ENCODE data around the gene ZSCAN1. TPM values are rescaled to one million over a fixed set of nuclear protein-coding genes. Genes with fewer than 3 reads are reported as not detected.

ZSCAN1 gene
- total and polyA plus RNA-seq, 2 donors from 2014 or later = 0.98 to 2.8 TPM

DNA sequence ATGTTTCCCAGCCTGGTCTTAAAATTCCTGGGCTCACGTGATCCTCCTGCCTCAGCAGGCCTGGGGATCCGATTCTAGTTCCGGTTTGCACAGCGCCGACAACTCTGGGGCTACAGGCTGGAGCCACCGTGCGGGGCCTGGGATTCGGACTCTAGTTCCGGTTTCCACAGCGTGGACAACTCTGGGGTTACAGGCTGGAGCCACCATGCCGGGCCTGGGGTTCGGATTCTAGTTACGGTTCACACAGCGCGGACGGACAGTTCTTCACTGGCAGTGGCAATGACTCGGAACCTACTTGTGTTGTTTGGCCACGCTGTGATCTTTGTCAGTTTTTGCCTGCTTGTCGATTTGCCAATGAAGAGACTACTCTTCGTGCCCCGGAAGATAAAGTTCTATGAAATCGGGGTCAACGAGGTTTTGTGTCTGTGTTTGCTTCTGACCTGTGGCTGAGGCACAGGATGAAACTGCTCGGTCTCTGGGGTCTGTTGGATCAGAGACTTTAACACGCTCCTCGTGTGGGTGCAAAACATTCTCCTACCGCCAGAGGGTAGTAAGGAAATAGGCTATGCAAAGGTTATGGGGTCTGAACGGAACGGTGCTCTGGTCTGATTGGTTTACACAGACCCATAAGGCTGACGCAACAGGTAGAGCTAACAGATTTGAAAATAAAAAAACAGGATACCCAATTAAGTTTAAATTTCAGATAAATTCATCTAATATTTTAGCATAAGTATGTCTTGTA is 12.1 kb upstream of the ZSCAN1 start:
- Histone ChIP-seq H3K4me1 (ENCODE audit: control insufficient read depth in 2 of 3, insufficient read depth in 2 of 3, low read depth in 1 of 3, low read length in 3 of 3) (no peaks in the 10 kb centered on the region), H3K9ac (ENCODE audit: low read length in 3 of 3) (no peak overlapping the region), H3K36me3 (ENCODE audit: control insufficient read depth in 2 of 3, insufficient read depth in 3 of 3, low read length in 3 of 3) (no peaks in the 10 kb centered on the region), H3K27ac (ENCODE audit: low read depth in 2 of 2, low read length in 2 of 2) (no peak overlapping the region), H3K4me3 (ENCODE audit: low read length in 3 of 3) (no peak overlapping the region), H3K9me3 (ENCODE audit: control insufficient read depth in 2 of 3, insufficient read depth in 1 of 3, low read length in 3 of 3) (peaks cover 0 to 2% (median 0%) of the 10 kb centered on the region in 3 donors), H3K27me3 (ENCODE audit: control insufficient read depth, insufficient read depth, low read length) (no peaks in the 10 kb centered on the region)
- intact Hi-C loops (cut with DNase I) = no loop called here
- TF ChIP-seq, protein P1, sequence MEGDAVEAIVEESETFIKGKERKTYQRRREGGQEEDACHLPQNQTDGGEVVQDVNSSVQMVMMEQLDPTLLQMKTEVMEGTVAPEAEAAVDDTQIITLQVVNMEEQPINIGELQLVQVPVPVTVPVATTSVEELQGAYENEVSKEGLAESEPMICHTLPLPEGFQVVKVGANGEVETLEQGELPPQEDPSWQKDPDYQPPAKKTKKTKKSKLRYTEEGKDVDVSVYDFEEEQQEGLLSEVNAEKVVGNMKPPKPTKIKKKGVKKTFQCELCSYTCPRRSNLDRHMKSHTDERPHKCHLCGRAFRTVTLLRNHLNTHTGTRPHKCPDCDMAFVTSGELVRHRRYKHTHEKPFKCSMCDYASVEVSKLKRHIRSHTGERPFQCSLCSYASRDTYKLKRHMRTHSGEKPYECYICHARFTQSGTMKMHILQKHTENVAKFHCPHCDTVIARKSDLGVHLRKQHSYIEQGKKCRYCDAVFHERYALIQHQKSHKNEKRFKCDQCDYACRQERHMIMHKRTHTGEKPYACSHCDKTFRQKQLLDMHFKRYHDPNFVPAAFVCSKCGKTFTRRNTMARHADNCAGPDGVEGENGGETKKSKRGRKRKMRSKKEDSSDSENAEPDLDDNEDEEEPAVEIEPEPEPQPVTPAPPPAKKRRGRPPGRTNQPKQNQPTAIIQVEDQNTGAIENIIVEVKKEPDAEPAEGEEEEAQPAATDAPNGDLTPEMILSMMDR (IDR thresholded peaks at IDR 0.05; ENCODE audit: borderline replicate concordance, extremely low read depth, insufficient read depth) = peak; percentile 74
- FAIRE-seq = peak; percentile 82
- DNase-seq = peak in 4 of 5 donors; percentile 81 to 92 (median 87)

DNA sequence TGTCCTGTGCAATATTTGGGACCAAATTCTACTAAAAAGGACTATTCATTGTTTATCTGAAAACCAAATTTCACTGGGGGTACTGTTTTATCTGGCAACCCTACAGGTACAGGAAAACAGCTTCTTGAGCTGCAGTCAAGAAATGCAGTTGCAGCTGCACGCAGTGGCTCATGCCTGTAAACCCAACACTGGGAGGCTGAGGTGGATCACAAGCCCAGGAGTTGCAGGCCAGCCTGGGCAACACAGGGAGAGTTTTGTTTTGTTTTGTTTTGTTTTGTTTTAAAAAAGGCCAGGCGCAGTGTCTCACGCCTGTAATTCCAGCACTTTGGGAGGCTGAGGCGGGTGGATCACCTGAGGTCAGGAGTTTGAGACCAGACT is 11.6 kb upstream of the ZSCAN1 start:
- Histone ChIP-seq H3K9ac (ENCODE audit: low read length in 3 of 3) (no peak overlapping the region), H3K4me1 (ENCODE audit: control insufficient read depth in 2 of 3, insufficient read depth in 2 of 3, low read depth in 1 of 3, low read length in 3 of 3) (no peaks in the 10 kb centered on the region), H3K27me3 (ENCODE audit: control insufficient read depth, insufficient read depth, low read length) (no peaks in the 10 kb centered on the region), H3K9me3 (ENCODE audit: control insufficient read depth in 2 of 3, insufficient read depth in 1 of 3, low read length in 3 of 3) (peaks cover 0 to under 1% (median 0%) of the 10 kb centered on the region in 3 donors), H3K4me3 (ENCODE audit: low read length in 3 of 3) (no peak overlapping the region), H3K36me3 (ENCODE audit: control insufficient read depth in 2 of 3, insufficient read depth in 3 of 3, low read length in 3 of 3) (no peaks in the 10 kb centered on the region), H3K27ac (ENCODE audit: low read depth in 2 of 2, low read length in 2 of 2) (no peak overlapping the region)
- FAIRE-seq = no peak
- intact Hi-C loops (cut with DNase I) = no loop called here
- TF ChIP-seq, protein P1 (IDR thresholded peaks at IDR 0.05; ENCODE audit: borderline replicate concordance, extremely low read depth, insufficient read depth) = no peak
- DNase-seq = no peak

DNA sequence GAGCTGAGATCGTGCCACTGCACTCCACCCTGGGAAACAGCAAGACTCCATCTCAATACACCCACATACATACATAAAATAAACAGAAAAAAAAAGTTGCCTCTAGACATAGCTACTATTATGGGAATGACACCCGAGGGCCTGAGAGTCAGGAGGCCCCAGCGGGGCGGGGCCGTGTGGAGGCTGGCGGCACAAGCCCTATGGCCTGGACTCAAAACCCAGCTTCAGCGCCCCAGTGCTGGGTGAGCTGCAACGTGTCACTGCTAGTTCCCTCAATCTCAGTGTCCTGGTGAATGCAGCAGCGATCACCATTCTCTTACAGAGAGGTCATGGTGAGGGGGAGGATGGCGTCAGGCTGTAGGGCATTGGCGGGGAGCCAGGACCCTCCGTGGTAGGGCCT is 9.2 kb upstream of the ZSCAN1 start:
- no peaks in the 10 kb centered on the region for H3K4me1 ChIP-seq (ENCODE audit: control insufficient read depth in 2 of 3, insufficient read depth in 2 of 3, low read depth in 1 of 3, low read length in 3 of 3)
- DNase-seq (no peak), FAIRE-seq (no peak)
- no peak overlapping the region for H3K9ac ChIP-seq (ENCODE audit: low read length in 3 of 3)
- intact Hi-C loops (cut with DNase I) = no loop called here
- no peak overlapping the region for H3K4me3 ChIP-seq (ENCODE audit: low read length in 3 of 3)
- H3K27ac ChIP-seq (ENCODE audit: low read depth in 2 of 2, low read length in 2 of 2) = no peak overlapping the region
- TF ChIP-seq, protein P1 (IDR thresholded peaks at IDR 0.05; ENCODE audit: borderline replicate concordance, extremely low read depth, insufficient read depth) = no peak
- H3K9me3 ChIP-seq (ENCODE audit: control insufficient read depth in 2 of 3, insufficient read depth in 1 of 3, low read length in 3 of 3) = no peaks in the 10 kb centered on the region
- no peaks in the 10 kb centered on the region for H3K36me3 ChIP-seq (ENCODE audit: control insufficient read depth in 2 of 3, insufficient read depth in 3 of 3, low read length in 3 of 3)
- H3K27me3 ChIP-seq (ENCODE audit: control insufficient read depth, insufficient read depth, low read length) = no peaks in the 10 kb centered on the region

All from kidney (tissue), 14 donors.